MV-4-11 (cell line): ENCODE results near the gene TRAF5.
"Not testable (repeated sequence)": the region's sequence is repeated elsewhere in the genome, so short reads cannot be mapped to it uniquely, and the experiment has no call there.

Experiments used
- DNase-seq: peaks from one replicate; lab custom pipeline; 2025; lab: John Stamatoyannopoulos, UW

TRAF5 gene

DNA sequence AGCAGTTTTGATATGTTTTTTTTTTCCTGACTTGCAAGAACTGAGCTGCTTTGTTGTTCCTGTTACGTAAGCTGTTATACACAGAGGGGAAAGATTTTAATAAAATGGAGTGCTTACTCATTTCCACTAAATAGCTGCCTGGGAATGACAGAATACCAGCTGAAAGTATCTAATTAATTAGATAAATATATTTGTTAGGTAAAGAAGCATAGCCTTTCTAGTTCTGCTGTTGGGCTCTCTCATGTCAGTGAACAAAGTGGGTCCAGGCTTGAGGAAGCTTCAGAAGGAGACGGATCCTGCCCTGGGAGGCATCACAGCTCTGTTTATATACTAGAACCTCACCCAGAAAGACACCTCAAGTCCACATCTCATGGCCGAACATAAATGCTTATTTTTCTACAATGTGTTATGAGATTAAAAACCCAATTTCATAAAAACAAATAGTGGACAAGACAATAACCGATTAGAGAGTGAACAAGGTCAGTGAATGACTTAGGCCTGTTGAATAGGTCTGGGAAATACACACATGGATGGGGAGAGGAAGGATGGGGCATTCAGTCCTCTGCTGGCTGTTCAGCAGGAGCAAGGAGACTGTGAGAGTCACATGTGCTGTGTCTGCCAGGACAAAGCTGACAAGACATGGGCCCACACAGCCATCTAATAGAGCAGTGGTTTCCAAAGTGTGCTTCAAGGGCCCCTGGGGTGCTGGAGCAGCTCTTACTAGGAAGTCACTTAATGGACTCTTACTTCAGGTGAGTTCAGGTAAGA is 20.6 kb downstream of the TRAF5 start:
- no peak for DNase-seq

DNA sequence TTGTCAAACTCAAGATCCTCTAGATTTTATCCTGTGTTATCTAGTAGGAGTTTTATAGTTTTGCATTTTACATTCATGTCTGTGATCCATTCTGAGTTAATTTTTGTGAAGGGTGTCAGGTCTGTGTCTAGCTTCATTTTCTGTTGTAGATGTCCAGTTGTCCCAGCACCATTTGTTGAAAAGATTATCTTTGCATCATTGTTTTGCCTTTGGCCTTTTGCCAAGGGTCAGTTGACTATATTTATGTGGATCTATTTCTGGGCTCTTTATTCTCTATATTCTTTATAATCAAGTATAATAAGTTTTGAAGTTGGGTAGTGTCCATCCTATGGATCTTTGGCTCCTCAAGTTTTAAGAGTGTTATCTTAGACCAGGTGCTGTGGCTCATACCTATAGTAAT is 21.9 kb downstream of the TRAF5 start:
- DNase-seq = no peak

DNA sequence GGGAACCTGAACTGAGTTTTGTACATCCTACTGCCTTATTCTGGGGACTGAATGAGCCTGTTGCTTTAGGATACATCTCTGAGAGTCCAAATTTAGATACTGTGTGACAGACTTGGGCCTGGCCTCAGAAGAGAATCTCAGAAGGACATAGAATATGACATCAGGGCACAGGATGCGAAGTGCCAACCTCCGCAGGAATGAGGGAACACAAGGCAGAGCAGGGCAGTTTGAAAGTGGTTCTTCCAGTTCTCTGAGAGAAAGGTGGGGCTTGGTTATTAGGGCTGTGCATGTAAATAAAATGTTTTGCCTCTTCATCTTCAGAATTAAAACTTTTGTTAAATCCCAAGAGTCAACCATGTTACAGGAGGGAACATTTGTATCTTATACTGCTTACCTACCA is 23.1 kb downstream of the TRAF5 start:
- no peak for DNase-seq

DNA sequence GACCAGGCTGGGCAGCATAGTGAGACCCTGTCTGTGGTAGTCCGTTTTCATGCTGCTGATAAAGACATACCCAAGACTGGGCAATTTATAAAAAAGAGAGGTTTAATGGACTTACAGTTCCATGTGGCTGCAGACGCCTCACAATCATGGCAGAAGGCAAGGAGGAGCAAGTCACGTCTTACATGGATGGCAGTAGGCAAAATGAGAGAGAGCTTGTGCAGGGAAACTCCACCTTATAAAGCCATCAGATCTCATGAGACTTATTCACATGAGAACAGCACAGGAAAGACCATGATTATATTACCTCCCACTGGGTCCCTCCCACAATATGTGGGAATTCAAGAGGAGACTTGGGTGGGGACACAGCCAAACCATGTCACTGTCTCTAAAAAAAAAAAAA is 25.4 kb downstream of the TRAF5 start:
- not testable (repeated sequence) for DNase-seq

DNA sequence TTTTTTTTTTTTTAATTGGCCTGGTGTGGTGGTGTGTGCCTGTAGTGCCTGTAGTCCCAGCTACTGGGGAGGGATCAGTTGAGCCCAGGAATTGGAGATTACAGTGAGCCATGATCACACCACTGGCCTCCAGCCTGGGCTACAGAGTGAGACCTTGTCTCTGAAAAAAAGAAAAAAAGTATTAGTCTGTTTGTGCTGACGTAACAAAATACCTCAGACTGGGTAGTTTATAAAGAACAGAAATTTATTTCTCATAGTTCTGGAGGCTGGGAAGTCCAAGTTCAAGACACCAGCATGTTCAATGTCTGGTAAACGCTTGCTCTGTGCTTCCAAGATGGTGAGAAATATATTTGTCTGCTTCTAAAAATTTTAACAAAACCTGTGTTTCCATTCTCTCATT is 25.8 kb downstream of the TRAF5 start:
- DNase-seq = no peak

DNA sequence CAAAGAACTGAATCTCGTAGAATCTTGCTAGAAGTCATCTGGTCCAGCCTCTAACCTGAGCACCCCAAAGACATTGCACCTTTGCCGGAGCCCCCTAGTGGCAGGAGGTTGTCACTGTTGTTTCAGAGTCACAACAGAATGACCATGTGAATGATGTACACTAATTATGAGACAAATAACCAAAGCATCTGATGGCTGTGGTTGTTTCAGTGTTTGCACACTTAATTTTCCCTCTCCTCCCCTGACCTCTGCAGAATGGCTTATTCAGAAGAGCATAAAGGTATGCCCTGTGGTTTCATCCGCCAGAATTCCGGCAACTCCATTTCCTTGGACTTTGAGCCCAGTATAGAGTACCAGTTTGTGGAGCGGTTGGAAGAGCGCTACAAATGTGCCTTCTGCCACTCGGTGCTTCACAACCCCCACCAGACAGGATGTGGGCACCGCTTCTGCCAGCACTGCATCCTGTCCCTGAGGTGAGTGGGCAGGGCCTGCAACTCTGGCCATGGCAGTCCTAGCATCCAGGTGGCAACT is 26.4 kb downstream of the TRAF5 start:
- DNase-seq = no peak

DNA sequence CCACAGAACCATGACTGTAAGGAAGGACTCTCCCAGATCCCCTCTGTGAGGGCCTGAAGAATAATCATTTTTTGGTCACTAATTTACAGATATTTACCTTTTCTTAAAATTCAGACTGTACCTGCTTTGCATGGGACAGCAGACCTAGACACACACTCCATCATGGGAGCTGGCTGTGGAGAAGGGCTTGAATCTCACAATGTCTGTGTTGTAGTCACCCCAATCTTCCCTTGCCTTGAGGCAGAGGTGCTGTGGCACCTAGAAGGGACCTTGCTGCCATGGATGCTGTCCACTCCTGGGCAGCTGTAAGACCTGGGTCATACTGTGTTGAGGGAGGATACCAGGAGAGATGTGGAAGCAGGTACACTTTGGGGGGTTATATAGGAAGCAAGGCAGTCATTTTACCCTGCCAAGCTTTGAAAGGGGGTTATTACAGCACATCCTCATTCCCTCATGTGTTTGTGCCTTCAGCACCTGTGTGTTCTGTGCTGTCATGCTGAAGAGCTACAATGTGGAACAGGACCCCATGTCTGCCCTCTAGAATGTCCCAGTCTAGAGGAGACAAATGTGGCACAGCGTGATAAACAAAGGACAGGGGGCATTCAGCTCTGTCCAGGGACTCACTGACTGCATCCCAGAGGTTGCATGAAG is 27.1 kb downstream of the TRAF5 start:
- DNase-seq = no peak

DNA sequence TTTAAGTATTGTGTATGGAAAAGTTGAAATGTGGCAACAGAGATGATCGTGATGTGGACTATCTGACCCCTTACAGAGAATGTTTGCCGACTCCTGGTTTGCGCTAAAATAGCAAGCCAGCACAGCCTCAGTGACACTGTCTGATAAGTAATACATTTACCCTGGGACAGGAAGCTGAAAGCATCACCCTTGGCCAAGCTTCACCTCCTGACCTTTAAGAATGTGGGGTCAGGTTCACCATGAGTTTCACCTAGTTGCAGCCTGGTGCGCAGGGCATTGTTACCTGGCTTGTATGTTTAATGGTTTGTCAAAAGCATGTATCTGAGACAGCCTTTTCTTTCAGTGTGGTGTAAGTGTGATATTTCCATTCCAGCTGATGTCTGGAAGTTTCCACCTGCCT is 29.2 kb downstream of the TRAF5 start:
- DNase-seq = no peak

DNA sequence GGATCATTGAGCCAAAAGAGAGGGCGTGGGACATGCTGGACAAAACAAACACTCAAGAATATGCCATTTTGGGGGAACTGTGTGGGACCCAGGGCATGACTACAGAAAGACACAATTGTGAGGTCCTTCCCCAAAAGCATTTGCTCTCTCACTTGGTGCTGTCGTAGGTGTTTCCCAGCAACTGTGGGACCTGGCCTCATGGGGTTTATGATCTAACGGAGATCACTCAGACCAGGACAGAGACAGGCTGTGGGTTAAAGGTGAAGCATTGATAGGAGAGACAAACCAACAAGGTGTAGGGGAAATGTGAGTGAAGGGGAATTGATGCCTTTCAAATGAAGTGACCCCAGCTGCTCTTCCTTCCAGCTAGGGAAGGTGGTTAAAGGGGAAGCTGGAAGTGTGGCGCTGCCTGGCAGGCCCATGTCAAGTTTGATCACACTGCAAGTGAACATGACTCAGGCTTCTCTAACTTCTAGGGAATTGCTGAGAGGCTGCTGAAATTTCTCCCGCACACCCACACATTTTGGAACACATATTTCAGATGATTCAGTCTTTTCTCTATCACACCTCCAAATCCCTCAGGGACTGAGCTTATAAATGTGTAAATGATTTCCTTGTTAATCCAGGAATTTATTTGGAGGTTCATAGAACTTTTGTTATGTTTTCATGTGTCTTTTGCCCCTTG is 30.2 kb downstream of the TRAF5 start:
- no peak for DNase-seq

DNA sequence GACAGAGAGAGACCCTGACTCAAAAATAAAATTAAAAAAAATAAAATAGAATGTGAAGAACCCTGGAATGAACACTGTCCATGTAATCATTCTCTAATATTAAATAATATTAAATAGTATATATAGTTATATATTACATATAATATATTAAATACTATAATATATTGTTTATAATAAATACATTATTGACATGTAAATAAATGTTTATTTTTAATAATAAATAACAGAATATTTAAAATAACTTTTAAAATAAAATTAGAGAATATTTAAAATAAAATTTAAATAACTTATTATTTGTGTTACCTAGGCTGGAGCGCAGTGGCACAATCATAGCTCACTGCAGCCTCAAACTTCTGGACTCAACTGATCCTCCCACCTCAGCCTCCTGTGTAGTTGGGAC is 32.1 kb downstream of the TRAF5 start:
- no peak for DNase-seq

DNA sequence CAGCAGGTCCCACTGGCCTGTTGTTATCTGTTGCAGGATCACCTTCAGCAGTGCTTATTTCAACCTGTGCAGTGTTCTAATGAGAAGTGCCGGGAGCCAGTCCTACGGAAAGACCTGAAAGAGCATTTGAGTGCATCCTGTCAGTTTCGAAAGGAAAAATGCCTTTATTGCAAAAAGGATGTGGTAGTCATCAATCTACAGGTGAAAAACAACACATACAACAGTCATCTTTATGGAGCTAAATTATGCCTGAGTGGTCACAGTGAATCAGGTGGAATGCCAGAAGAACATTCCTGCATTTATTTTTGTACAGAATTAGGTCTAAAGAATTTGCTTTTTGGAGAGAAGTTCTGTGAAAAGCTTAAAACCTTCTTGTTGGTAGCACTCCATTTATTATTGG is 33.2 kb downstream of the TRAF5 start:
- no peak for DNase-seq

DNA sequence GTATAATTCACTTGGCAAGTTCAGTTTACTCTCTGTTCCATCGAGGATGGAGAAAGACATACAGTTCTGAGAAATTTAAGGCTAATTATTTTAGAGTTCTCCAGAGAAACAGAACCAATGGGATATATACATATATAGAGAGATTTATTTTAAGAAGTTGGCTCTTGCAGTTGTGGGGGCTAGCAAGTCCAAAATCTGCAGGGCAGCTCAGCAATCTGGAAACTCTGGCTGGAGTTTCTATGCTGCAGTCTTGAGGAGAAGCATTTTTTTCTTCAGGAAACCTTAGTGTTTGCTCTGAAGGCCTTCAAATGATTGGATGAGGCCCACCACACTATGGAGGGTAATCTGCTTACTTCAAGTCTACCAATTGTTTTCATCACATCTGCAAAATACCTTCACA is 34.6 kb downstream of the TRAF5 start:
- DNase-seq = no peak

DNA sequence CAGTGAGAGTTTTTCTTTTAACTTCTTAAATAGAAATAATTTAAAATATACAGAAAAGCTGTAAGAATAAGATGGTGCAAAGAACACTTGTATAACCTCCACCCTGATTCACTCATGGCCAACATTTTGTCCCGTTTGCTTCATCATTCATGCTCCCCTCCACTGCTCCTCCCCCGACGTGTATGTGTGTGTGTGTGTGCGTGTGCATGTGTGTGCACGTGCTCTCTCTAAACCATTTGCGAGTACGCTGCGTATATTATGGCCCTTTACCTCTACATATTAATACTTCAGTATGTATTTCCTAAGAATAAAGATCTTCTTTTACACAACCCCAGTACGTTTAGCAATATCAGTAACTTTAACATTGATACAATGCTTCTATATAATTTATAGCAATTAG is 43.0 kb downstream of the TRAF5 start:
- DNase-seq = no peak

DNA sequence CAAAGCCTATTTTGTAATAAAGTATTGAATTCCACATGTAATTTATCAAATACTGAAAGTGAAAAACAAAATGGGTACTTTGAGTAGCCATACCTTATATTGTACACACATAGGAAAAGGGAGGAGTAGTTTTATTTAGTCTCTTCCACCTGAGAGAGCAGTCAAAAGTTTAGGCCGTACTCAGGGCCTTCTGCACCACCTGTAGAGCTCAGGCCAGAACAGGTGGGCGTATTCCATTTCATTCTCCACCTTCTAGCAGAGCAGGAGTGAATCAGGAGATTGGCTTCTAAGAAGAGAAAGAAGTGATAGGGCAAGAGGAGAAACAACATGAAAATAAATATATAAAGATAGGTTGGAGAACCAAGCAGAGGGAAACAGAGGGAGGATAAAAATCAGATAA is 44.0 kb downstream of the TRAF5 start:
- DNase-seq = no peak

DNA sequence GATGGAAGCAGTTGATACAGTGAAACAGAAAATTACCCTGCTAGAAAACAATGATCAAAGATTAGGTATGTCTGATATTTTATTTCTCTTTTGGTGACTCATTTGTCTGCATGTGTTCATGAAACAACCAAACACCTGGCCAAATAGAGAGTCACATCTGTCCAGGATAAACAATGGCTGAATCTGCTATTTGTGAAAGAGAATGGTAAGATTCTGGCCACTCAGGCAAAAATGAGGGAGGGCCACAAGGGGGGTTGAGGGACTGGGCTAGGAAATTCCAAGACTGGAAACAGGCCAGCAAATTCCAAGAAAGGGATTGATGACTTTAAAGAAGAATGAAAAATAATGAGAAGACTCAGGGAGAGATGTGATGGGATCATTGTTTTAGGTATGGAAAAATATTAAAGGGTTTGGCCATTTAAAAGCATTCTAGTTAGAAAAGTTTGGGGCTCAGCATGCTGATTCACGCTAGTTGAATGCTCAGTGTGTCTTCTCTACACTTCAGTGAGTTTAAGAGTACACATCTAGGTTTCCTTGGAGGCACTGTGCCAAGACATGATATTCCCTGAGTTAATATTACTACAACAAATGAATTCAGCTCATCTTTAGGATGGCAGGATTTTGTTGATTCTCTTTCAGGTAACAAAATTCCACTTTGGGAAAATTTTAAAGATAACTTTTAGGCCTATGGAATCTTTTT is 44.9 kb downstream of the TRAF5 start:
- DNase-seq = no peak

DNA sequence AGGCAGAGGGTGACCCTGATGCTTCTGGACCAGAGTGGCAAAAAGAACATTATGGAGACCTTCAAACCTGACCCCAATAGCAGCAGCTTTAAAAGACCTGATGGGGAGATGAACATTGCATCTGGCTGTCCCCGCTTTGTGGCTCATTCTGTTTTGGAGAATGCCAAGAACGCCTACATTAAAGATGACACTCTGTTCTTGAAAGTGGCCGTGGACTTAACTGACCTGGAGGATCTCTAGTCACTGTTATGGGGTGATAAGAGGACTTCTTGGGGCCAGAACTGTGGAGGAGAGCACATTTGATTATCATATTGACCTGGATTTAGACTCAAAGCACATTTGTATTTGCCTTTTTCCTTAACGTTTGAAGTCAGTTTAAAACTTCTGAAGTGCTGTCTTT is 45.8 kb downstream of the TRAF5 start:
- DNase-seq = no peak

DNA sequence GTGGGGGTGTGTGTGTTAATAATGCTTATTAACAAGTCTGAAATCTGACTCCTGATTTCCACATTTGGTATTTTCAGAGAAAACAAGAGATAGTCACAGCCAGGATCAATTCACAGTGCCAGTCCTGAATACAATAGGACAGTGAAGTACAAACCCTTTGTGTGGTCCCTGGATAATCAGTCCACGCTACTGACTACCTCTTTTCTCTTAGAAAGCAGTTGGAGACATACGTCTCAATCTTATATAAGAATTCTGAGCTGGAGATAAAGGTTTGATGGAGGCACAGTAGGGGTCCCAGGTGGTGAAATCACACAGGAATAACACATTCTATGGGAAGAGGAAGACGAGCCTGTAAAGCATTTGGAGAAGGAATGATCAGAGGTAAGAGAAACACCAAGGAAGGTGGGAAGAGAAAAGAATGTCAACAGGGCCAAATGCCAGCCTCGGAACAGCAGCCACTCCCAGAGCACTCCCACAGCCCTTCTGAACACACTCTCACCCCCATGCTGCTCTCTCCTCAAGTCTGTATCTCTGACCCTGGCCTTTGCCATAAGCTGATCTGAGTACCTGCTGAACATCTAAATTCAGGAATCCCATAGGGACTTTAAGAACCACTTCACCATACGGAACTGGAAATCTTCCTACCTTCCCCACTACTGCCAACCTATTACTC is 48.6 kb downstream of the TRAF5 start:
- DNase-seq = no peak

DNA sequence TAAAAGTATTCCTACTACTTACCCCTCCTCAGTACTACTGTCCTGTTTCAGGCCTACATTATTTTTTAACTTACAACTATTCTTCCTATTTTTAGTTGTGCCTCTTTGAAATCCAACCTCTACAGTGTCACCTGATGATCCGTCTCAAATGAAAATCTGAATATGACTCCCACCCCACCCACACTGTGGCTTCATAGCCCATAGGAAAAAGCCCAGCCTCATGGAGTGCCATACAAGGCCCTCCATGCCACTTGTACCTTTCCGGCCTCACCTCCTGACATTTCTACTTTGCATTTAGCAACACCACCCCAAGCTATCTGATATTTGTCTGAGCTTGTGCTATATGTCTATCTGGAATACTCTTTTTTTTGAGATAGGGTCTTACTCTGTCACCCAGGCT is 49.3 kb downstream of the TRAF5 start:
- no peak for DNase-seq

DNA sequence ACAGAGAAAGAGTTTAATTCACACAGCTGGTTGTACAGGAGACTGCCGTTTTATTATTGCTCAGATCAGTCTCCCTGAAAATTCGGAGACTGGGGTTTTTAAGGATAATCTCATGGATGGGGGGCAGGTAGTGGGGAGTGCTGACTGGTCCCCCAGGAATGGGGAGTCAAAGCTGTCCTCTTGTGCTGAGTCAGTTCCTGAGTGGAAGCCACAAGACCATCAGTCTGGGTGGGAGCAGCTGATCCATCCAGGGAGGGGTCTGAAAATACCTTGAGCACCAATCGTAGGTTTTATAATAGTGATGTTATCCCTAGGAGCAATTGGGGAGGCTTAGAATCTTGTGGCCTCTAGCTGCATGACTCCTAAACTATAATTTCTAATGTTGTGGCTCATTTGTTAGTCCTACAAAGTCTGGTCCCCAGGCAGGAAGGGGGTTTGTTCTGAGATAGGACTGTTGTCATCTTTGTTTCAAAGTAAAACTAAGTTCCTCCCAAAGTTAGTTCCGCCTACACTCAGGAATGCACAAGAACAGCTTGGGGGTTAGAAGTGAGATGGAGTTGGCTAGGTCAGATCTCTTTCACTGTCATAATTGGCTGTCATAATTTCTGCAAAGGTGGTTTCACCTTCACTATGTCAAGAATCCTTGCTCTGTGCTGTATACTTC is 50.3 kb downstream of the TRAF5 start:
- DNase-seq = no peak

DNA sequence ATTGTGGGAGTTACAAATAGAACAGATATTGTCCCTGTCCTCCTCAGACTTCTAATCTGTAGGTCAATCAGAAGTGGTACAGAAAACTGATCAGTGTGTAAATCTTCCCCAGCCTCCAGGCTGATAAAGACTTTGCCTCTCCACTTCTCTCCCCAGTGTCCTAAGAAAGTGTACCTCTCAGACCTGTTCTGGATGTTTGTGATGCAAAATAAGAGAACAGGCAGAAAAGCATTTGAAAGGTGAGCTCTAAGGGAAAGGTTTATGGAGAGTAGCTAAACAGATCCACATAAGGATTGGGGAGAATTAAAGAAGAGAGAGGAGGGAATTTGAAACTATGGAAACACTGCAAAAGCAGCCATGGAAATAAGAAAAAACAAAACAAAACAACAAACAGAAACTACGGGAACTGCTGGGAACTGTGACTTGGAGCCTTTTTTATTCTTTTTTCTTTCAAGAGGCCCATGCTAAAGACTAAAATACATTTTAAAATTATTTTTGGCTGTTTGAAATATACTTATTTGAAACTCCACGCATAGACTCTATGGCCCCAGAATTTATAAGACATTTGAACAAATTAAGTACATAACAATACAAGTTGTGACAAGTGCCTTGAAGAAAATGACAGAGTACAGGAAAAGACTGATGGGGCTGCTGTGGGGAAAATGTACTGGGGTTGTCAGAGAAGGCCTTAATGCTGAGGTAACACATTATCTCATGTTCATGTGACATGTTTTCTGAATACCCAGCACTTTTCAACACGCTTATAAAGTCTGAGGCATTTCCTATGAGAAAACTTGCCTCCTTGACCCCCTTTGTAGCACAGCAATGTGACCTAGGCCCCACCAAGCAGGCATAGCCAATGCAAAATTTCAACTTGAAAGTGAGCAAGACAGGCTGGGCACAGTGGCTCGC is 51.2 kb downstream of the TRAF5 start:
- no peak for DNase-seq
